DND-41 (cell line): ENCODE results near the gene TFEB.

Source experiments
- ATAC-seq: fragments of 200-7000 bp; cut with Tn5 transposase; 3 replicates; pipeline ENCODE4 v1.9.1; 2021; ENCODE audit warnings: low read depth; ENCODE audit not compliant: insufficient read depth
- DNase-seq: peaks from one replicate; pipeline ENCODE4 v3.0.0-alpha.2; 2020
- H2AFZ ChIP-seq: 2 replicates; pipeline ENCODE4 v1.6.0; 2012; ENCODE audit warnings: low read depth, low read length
- H3K27ac ChIP-seq: 2 replicates; pipeline ENCODE4 v1.5.1; 2012; ENCODE audit warnings: low read length, inconsistent platforms
- H3K27me3 ChIP-seq: fragments of 200-600 bp; sonication (generic); 2 replicates; pipeline ENCODE4 v1.6.0; 2012; ENCODE audit warnings: low read length, mild to moderate bottlenecking, inconsistent platforms; ENCODE audit not compliant: insufficient read depth, poor library complexity
- H3K36me3 ChIP-seq: 2 replicates; pipeline ENCODE4 v1.5.1; 2012; ENCODE audit warnings: low read length, inconsistent platforms; ENCODE audit not compliant: insufficient read depth
- H3K4me1 ChIP-seq: 2 replicates; pipeline ENCODE4 v1.5.1; 2012; ENCODE audit warnings: mild to moderate bottlenecking, low read length; ENCODE audit not compliant: insufficient read depth
- H3K4me2 ChIP-seq: 2 replicates; pipeline ENCODE4 v1.6.0; 2012; ENCODE audit warnings: mild to moderate bottlenecking, moderate library complexity, low read length, inconsistent platforms; ENCODE audit not compliant: insufficient read depth
- H3K4me3 ChIP-seq, 2 experiments: fragments of 200-600 bp in 1 of 2; shearing (Covaris generic) in 1 of 2; 2 replicates each; pipeline ENCODE4 v1.5.1; 2012 to 2016; ENCODE audit warnings: inconsistent platforms in 2 of 2, low read length in 2 of 2, mild to moderate bottlenecking in 2 of 2, low read depth in 1 of 2, moderate library complexity in 1 of 2
- H3K79me2 ChIP-seq: 2 replicates; pipeline ENCODE4 v1.6.0; 2012; ENCODE audit warnings: low read length, inconsistent platforms; ENCODE audit not compliant: insufficient read depth
- H3K9ac ChIP-seq: 2 replicates; pipeline ENCODE4 v1.6.0; 2012; ENCODE audit warnings: low read depth, mild to moderate bottlenecking, inconsistent platforms, low read length, moderate library complexity
- H3K9me3 ChIP-seq: 2 replicates; pipeline ENCODE4 v1.5.1; 2012; ENCODE audit warnings: low read length, moderate library complexity, mild to moderate bottlenecking, inconsistent platforms; ENCODE audit not compliant: insufficient read depth, severe bottlenecking
- H4K20me1 ChIP-seq: 2 replicates; pipeline ENCODE4 v1.6.0; 2012; ENCODE audit warnings: low read length; ENCODE audit not compliant: insufficient read depth
- EZH2 ChIP-seq: IDR thresholded peaks from 3 replicates; pipeline ENCODE4 v1.6.1; 2012; ENCODE audit warnings: borderline replicate concordance, low read depth, mild to moderate bottlenecking, moderate library complexity, low read length, inconsistent platforms; ENCODE audit not compliant: severe bottlenecking
- TF ChIP-seq, protein P1 (sequence below): IDR thresholded peaks from 2 replicates; pipeline ENCODE4 v1.5.1; 2012; ENCODE audit warnings: borderline replicate concordance, low read length, moderate library complexity, mild to moderate bottlenecking; ENCODE audit not compliant: poor library complexity, severe bottlenecking; ENCODE audit errors: extremely low read depth

The TFEB gene

DNA sequence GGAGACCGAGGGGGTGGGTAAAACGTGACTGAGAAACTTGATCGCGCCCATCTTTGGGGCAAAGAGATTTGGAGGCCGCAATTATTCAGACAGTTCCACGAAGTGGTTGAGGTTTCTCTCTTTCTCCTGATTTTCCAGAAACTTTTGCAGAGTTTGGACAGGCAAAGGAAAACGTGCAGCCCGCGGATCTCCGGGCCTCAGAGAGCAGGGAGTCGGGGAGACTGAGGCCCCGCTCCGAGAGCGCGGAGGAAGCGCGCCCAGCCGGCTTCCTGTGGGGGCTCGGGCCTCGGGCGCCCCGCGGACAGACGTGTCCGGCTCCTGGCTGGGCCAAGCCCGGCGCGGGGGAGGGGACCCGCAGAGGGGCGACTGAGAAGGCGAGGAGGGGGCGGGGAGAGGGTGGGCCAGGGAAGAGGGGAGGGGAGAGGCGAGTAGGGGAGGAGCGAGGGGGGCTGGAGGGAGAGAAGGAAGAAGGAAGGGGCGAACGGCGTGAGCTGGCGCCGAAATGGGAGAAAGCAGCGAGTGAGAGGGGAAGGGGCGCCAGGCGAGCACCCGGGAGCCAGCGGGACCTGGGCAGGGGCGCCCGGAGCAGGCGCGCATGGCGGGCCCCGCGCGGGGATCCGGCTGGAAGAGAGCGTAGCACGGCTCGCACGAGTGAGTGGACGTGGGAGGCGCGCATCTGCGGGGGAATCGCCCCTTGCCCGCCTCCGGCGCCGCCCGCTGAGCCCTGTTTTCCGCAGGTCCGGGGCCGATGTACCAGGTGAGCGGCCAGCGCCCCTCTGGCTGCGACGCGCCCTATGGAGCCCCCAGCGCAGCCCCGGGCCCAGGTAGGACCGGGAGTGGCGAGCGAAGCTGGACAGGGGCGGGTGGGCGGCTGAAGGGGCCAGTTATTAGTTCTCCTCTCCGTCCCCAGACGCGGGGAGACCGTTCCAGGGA, 97.1 kb downstream of the TFEB start, which contains the start of gene MDFI:
TSS of gene MDFI (plus strand) at position 467 of the 933 bp plus-strand sequence. CDS start at position 749, 282 bp downstream.
- peaks cover 11% of the 10 kb centered on the region for H3K27me3 ChIP-seq
- H3K4me1 ChIP-seq: peaks cover 23% of the 10 kb centered on the region
- H3K36me3 ChIP-seq: no peaks in the 10 kb centered on the region
- TF ChIP-seq, protein P1, sequence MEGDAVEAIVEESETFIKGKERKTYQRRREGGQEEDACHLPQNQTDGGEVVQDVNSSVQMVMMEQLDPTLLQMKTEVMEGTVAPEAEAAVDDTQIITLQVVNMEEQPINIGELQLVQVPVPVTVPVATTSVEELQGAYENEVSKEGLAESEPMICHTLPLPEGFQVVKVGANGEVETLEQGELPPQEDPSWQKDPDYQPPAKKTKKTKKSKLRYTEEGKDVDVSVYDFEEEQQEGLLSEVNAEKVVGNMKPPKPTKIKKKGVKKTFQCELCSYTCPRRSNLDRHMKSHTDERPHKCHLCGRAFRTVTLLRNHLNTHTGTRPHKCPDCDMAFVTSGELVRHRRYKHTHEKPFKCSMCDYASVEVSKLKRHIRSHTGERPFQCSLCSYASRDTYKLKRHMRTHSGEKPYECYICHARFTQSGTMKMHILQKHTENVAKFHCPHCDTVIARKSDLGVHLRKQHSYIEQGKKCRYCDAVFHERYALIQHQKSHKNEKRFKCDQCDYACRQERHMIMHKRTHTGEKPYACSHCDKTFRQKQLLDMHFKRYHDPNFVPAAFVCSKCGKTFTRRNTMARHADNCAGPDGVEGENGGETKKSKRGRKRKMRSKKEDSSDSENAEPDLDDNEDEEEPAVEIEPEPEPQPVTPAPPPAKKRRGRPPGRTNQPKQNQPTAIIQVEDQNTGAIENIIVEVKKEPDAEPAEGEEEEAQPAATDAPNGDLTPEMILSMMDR: no peak
- peak; percentile 46 for TF ChIP-seq EZH2
- H3K4me3 ChIP-seq: peak within 1 kb of the TSS; percentile 53 to 68; a peak in 3 of 4 replicates
- H3K27ac ChIP-seq: peak within 1 kb of the TSS; percentile 64
- no peaks in the 10 kb centered on the region for H3K9me3 ChIP-seq
- ATAC-seq (peak; percentile 68), DNase-seq (peak; percentile 57)
- peak within 1 kb of the TSS; percentile 81 for H3K4me2 ChIP-seq
- H3K9ac ChIP-seq: peak within 1 kb of the TSS; percentile 75
- H2AFZ ChIP-seq: peak within 1 kb of the TSS; percentile 79
- H4K20me1 ChIP-seq: no peaks in the 10 kb centered on the region; the same call in 1 of the 2 replicates
- no peaks in the 10 kb centered on the region for H3K79me2 ChIP-seq

DNA sequence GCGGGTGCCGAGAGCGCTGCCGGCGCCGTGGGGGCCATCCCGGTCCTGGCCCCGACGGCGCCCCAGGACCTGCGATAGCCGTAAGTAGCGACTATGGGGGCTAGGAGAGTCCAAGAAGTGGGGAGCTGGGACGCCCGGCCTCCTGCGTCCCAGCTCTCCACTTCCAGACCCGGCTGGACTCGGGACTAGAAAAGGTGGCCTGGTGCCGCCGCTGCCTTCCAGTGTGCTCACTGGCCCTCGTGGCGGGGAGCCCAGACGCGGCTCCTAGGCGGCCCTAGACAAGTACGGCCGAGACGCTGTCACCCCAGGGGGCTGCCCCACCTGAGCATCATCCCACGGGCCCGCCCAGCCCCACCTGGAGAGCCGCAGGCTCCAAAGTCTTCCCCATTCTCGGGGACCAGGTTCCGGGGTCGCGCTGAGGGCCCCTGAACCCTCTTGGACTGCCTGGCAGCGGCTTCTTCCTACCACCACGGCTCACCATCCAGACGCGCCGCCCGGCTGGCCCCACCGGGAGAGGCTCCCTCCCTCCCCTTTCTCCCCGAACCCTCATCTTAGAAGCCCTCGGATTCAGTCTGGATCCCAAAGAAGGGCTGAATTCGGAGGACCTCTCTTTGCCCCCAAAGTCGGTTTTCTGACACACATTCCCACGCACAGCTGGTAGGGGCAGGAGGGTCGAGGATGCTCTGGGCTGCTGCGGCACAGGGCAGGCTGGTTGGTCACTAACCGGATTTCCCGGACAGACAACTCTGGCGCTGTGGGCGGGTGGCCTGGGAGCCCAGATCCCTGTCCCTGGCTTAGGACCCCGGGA, 98.0 kb downstream of the TFEB start:
- no peak for TF ChIP-seq EZH2
- TF ChIP-seq, protein P1: no peak
- peaks cover 23% of the 10 kb centered on the region for H3K4me1 ChIP-seq
- H3K27ac ChIP-seq: peak overlapping the region; percentile 64; the same call in 1 of the 2 replicates
- peak overlapping the region; percentile 75; the same call in 1 of the 2 replicates for H3K9ac ChIP-seq
- H3K79me2 ChIP-seq: no peaks in the 10 kb centered on the region
- H3K9me3 ChIP-seq: no peaks in the 10 kb centered on the region
- H4K20me1 ChIP-seq: no peaks in the 10 kb centered on the region; the same call in 1 of the 2 replicates
- peak overlapping the region; percentile 79 for H2AFZ ChIP-seq
- H3K4me3 ChIP-seq: peak overlapping the region in 1 of 2 experiments; percentile 68; a peak in 1 of 4 replicates
- no peak for DNase-seq
- ATAC-seq: no peak
- H3K27me3 ChIP-seq: peaks cover 11% of the 10 kb centered on the region
- H3K4me2 ChIP-seq: peak overlapping the region; percentile 81
- H3K36me3 ChIP-seq: no peaks in the 10 kb centered on the region

- TF ChIP-seq, protein P1: no peak
- TF ChIP-seq EZH2: no peak
- no peak overlapping the region for H3K4me2 ChIP-seq
- no peaks in the 10 kb centered on the region for H3K36me3 ChIP-seq
- peaks cover 11% of the 10 kb centered on the region for H3K27me3 ChIP-seq
- no peak overlapping the region for H3K9ac ChIP-seq
- H3K79me2 ChIP-seq: no peaks in the 10 kb centered on the region
- H3K4me3 ChIP-seq: no peak overlapping the region
- H3K4me1 ChIP-seq: peaks cover 23% of the 10 kb centered on the region
- H2AFZ ChIP-seq: no peak overlapping the region
- no peaks in the 10 kb centered on the region for H3K9me3 ChIP-seq
- ATAC-seq: no peak
- H4K20me1 ChIP-seq: no peaks in the 10 kb centered on the region; the same call in 1 of the 2 replicates
- no peak overlapping the region for H3K27ac ChIP-seq
- no peak for DNase-seq
These were observed 98.6 kb downstream of the TFEB start for GRCh38 chr6:41636833-41637193.
